Right lobe of liver (tissue), 6 donors: Measurements from ENCODE around the gene WDR35. TPM values are rescaled to one million over a fixed set of nuclear protein-coding genes. Genes with fewer than 3 reads are reported as not detected.

Experiments used
- ATAC-seq, 4 donors: fragments of 200-7000 bp; cut with Tn5 transposase; one replicate each; pipeline ENCODE4 v1.9.1; 2020; ENCODE audit warnings: mild to moderate bottlenecking in 4 of 4, moderate library complexity in 4 of 4
- DNase-seq, 3 donors: peaks; one replicate each; pipeline ENCODE4 v3.0.0-alpha.2; 2020
- H3K27ac ChIP-seq, 3 donors: fragments of 200-600 bp; one replicate each; pipeline ENCODE4 v1.8.0; 2022
- H3K27me3 ChIP-seq, 2 donors: fragments of 200-600 bp; one replicate each; pipeline ENCODE4 v1.8.0; 2022
- H3K36me3 ChIP-seq, 4 donors: fragments of 200-600 bp; sonication (generic) in 1 of 4; one replicate each; pipeline versions ENCODE4 v1.5.1 to v1.8.0; 2017 to 2022; ENCODE audit warnings: control low read depth in 1 of 4
- H3K4me1 ChIP-seq, 4 donors: fragments of 200-600 bp; sonication (generic) in 1 of 4; one replicate each; pipeline versions ENCODE4 v1.5.1 to v1.8.0; 2017 to 2022; ENCODE audit warnings: control low read depth in 1 of 4
- H3K4me3 ChIP-seq, 3 donors: fragments of 200-600 bp; one replicate each; pipeline ENCODE4 v1.8.0; 2022
- H3K9me3 ChIP-seq, 4 donors: fragments of 200-600 bp; sonication (generic) in 1 of 4; one replicate each; pipeline versions ENCODE4 v1.5.1 to v1.8.0; 2017 to 2022; ENCODE audit warnings: control low read depth in 1 of 4
- CTCF ChIP-seq, 4 donors: fragments of 200-600 bp in 3 of 4; fragments of 450-650 bp in 1 of 4; IDR thresholded peaks; one replicate each; pipeline versions ENCODE4 v1.5.1 to v1.8.0; 2016 to 2022; ENCODE audit warnings: antibody characterized with exemption in 4 of 4, mild to moderate bottlenecking in 2 of 4
- POLR2A ChIP-seq: fragments of 450-650 bp; IDR thresholded peaks from one replicate; pipeline ENCODE4 v1.6.1; 2017; ENCODE audit warnings: antibody characterized with exemption, mild to moderate bottlenecking
- WGBS: methylation state at CpG from one replicate; pipeline ENCODE4 v1.1.6; 2018; ENCODE audit warnings: low coverage, low lambda C conversion rate; ENCODE audit not compliant: insufficient coverage; ENCODE audit errors: missing lambda C conversion rate; 5-methylcytosine and 5-hydroxymethylcytosine counted together
- intact Hi-C, 2 donors: fragments of 100-400 bp; cut with DNase I; formaldehyde crosslinking; loops; one replicate each; pipeline versions ENCODE4 v1.11.2 to v1.14.1; 2022
- total RNA-seq, 6 experiments: library from RNA; depleted of rRNA in 2 of 6; stranded (reverse); fragments of >200 nt in 2 of 6; fragmentation: NEBNext Ultra II Directional in 3 of 6; extraction: Animal tissue kit (Norgen Biotek cat#: 25700) in 3 of 6; gene quantifications; one replicate each; pipeline versions ENCODE4 v1.1.0 to v1.2.4, GENCODE V29; 2016 to 2023
- donor health status: DM: no; HTN: yes; CAD: no.
- donor health status: DM: no; HTN: no; CAD: no.
- donor health status: DM: no; HTN: no; CAD: no.
- donor health status: DM: no; HTN: yes; CAD: no.
- donor health status: DM: no; HTN: yes; CAD: no.

WDR35 gene
- total RNA-seq, 6 experiments from 2014 or later, result 1.2 to 3.3 (median 2.5) TPM

GRCh38 chr2:19870792-19871191 is 119.1 kb downstream of the WDR35 start:
- intact Hi-C loops, result no loop called here
- Histone ChIP-seq H3K36me3 (no peaks in the 10 kb centered on the region), H3K4me1 (no peaks in the 10 kb centered on the region), H3K9me3 (no peaks in the 10 kb centered on the region), H3K27me3 (no peaks in the 10 kb centered on the region), H3K4me3 (no peak overlapping the region), H3K27ac (no peak overlapping the region)
- TF ChIP-seq POLR2A (no peak), CTCF (IDR thresholded peaks at IDR 0.05) (no peak)
- no peak for DNase-seq
- WGBS, result 76% methylated on average over 4 of the region's 4 CpGs
- no peak for ATAC-seq

- H3K27ac ChIP-seq, result no peak overlapping the region
- H3K4me1 ChIP-seq, result peaks cover 0 to 2% (median 0%) of the 10 kb centered on the region in 4 donors
- ATAC-seq, result peak; percentile 36 to 53 (median 48)
- TF ChIP-seq POLR2A (no peak), CTCF (IDR thresholded peaks at IDR 0.05) (no peak)
- 13% methylated on average over 16 of the region's 52 CpGs for WGBS
- peak overlapping the region; percentile 11 to 42 (median 19) for H3K4me3 ChIP-seq
- no peaks in the 10 kb centered on the region for H3K36me3 ChIP-seq
- DNase-seq, result peak in 1 of 3 donors; percentile 41
- H3K27me3 ChIP-seq, result no peaks in the 10 kb centered on the region
- H3K9me3 ChIP-seq, result no peaks in the 10 kb centered on the region
- intact Hi-C loops, result loop anchor here in 1 of 2 donors (10.0 kb wide), 1 partner anchor 514 kb away; the partner anchor contains the start of gene OSR1
Measured at GRCh38 chr2:19868701-19869580, 121.0 kb downstream of the WDR35 start.

GRCh38 chr2:19868224-19868623 is 121.7 kb downstream of the WDR35 start:
- Histone ChIP-seq H3K27ac (no peak overlapping the region), H3K9me3 (no peaks in the 10 kb centered on the region), H3K27me3 (no peaks in the 10 kb centered on the region), H3K4me3 (peak overlapping the region in 1 of 3 donors; percentile 42), H3K36me3 (no peaks in the 10 kb centered on the region), H3K4me1 (peaks cover 0 to 6% (median 0%) of the 10 kb centered on the region in 4 donors)
- no peak for DNase-seq
- 74% methylated on average over 7 of the region's 7 CpGs for WGBS
- intact Hi-C loops, result loop anchor here in 1 of 2 donors (10.0 kb wide), 1 partner anchor 513 kb away; the partner anchor contains the start of gene OSR1
- TF ChIP-seq CTCF (IDR thresholded peaks at IDR 0.05) (no peak), POLR2A (no peak)
- ATAC-seq, result no peak

GRCh38 chr2:19866771-19867170 is 123.1 kb downstream of the WDR35 start:
- no peak for DNase-seq
- Histone ChIP-seq H3K4me1 (peaks cover 0 to 6% (median 0%) of the 10 kb centered on the region in 4 donors), H3K4me3 (no peak overlapping the region), H3K27me3 (no peaks in the 10 kb centered on the region), H3K36me3 (no peaks in the 10 kb centered on the region), H3K27ac (no peak overlapping the region), H3K9me3 (no peaks in the 10 kb centered on the region)
- no peak for TF ChIP-seq CTCF (IDR thresholded peaks at IDR 0.05)
- TF ChIP-seq POLR2A, result no peak
- no peak for ATAC-seq
- no CpG with 5 or more reads among the region's 2 CpGs for WGBS
- intact Hi-C loops, result loop anchor here in 1 of 2 donors (10.0 kb wide), 1 partner anchor 512 kb away; the partner anchor contains the start of gene OSR1
